HEK293 (cell line): Measurements from ENCODE around the gene SPEM2.

Experiments used
- CTCF ChIA-PET: fragments of 350-600 bp; formaldehyde crosslinking; extraction: SDS; loops from one replicate; lab custom pipeline; 2021; ENCODE audit warnings: antibody characterized with exemption; lab: Yijun Ruan, JAX
- POLR2A ChIA-PET: fragments of 300-600 bp; formaldehyde crosslinking; extraction: SDS; loops from one replicate; lab custom pipeline; 2020; ENCODE audit warnings: antibody characterized with exemption, inconsistent platforms; lab: Yijun Ruan, JAX
- H3K27ac ChIP-seq: fragments of 200-500 bp; sonication (Bioruptor generic); 2 replicates; pipeline ENCODE4 v1.5.1; 2014; ENCODE audit warnings: low read depth, low read length, control low read depth, inconsistent platforms; ENCODE audit errors: extremely low read depth
- H3K36me3 ChIP-seq, 2 experiments: fragments of 200-500 bp in 1 of 2; sonication (Bioruptor generic) in 1 of 2; 1 replicate in 1 of 2; 2 replicates in 1 of 2; pipeline ENCODE4 v1.5.1; 2014 to 2017; ENCODE audit warnings: inconsistent platforms in 2 of 2, low read length in 2 of 2; ENCODE audit not compliant: control insufficient read depth in 2 of 2, insufficient read depth in 1 of 2
- H3K4me1 ChIP-seq: fragments of 200-500 bp; sonication (Bioruptor generic); 2 replicates; pipeline ENCODE4 v1.5.1; 2014; ENCODE audit warnings: mild to moderate bottlenecking, low read length, inconsistent platforms; ENCODE audit not compliant: control insufficient read depth, insufficient read depth
- H3K4me3 ChIP-seq: 2 replicates; pipeline ENCODE4 v1.5.1; 2011; ENCODE audit warnings: low read depth, mild to moderate bottlenecking, control low read depth, low read length, moderate library complexity
- H3K9me3 ChIP-seq: fragments of 200-500 bp; sonication (Bioruptor generic); 2 replicates; pipeline ENCODE4 v1.5.1; 2014; ENCODE audit warnings: low read depth, low read length, inconsistent platforms; ENCODE audit not compliant: control insufficient read depth, insufficient read depth
- FEZF1 ChIP-seq: fragments of 450-650 bp; formaldehyde crosslinking; IDR thresholded peaks from 2 replicates; pipeline ENCODE4 v1.5.1; 2016; ENCODE audit warnings: missing biosample characterization, missing genetic modification characterization
- INSM2 ChIP-seq: fragments of 450-650 bp; formaldehyde crosslinking; IDR thresholded peaks from 2 replicates; pipeline ENCODE4 v1.5.1; 2016; ENCODE audit warnings: missing biosample characterization, missing genetic modification characterization
- KLF9 ChIP-seq: fragments of 450-650 bp; formaldehyde crosslinking; IDR thresholded peaks from 2 replicates; pipeline ENCODE4 v1.5.1; 2016; ENCODE audit warnings: missing biosample characterization, missing genetic modification characterization, low read depth
- MEIS1 ChIP-seq: sonication (generic); formaldehyde crosslinking; IDR thresholded peaks from 2 replicates; pipeline ENCODE4 v1.8.1; 2022; ENCODE audit warnings: missing genetic modification reagents, mild to moderate bottlenecking, borderline replicate concordance
- MYNN ChIP-seq: fragments of 450-650 bp; formaldehyde crosslinking; IDR thresholded peaks from 2 replicates; pipeline ENCODE4 v1.5.1; 2016; ENCODE audit warnings: missing biosample characterization, missing genetic modification characterization, borderline replicate concordance
- OSR2 ChIP-seq: fragments of 450-650 bp; formaldehyde crosslinking; IDR thresholded peaks from 2 replicates; pipeline ENCODE4 v1.5.1; 2016; ENCODE audit warnings: missing biosample characterization, missing genetic modification characterization
- OVOL3 ChIP-seq: fragments of 450-650 bp; formaldehyde crosslinking; IDR thresholded peaks from 2 replicates; pipeline ENCODE4 v1.5.1; 2016; ENCODE audit warnings: missing biosample characterization, missing genetic modification characterization
- RBAK ChIP-seq: fragments of 450-650 bp; formaldehyde crosslinking; IDR thresholded peaks from 2 replicates; pipeline ENCODE4 v1.5.1; 2016; ENCODE audit warnings: missing biosample characterization, missing genetic modification characterization
- SALL2 ChIP-seq: fragments of 450-650 bp; formaldehyde crosslinking; IDR thresholded peaks from 2 replicates; pipeline ENCODE4 v1.5.0; 2017; ENCODE audit warnings: missing biosample characterization, mild to moderate bottlenecking, missing genetic modification characterization, borderline replicate concordance
- SCRT1 ChIP-seq: fragments of 450-650 bp; formaldehyde crosslinking; IDR thresholded peaks from 2 replicates; pipeline ENCODE4 v1.5.1; 2016; ENCODE audit warnings: missing biosample characterization, missing genetic modification characterization, borderline replicate concordance
- SETDB1 ChIP-seq: IDR thresholded peaks from one replicate; pipeline ENCODE4 v1.6.1; 2017; ENCODE audit warnings: mild to moderate bottlenecking, low read length, moderate library complexity, mixed read lengths; ENCODE audit not compliant: insufficient read length
- YY1 ChIP-seq: fragments of 450-650 bp; formaldehyde crosslinking; IDR thresholded peaks from 2 replicates; pipeline ENCODE4 v1.5.1; 2018; ENCODE audit warnings: missing biosample characterization, missing genetic modification characterization
- ZBTB44 ChIP-seq: fragments of 450-650 bp; IDR thresholded peaks from 2 replicates; pipeline ENCODE4 v1.5.1; 2018; ENCODE audit warnings: missing biosample characterization, mild to moderate bottlenecking, missing genetic modification characterization
- ZBTB6 ChIP-seq: fragments of 450-650 bp; formaldehyde crosslinking; IDR thresholded peaks from 2 replicates; pipeline ENCODE4 v1.5.1; 2017; ENCODE audit warnings: missing biosample characterization, missing genetic modification characterization
- ZNF114 ChIP-seq: fragments of 450-650 bp; formaldehyde crosslinking; IDR thresholded peaks from 2 replicates; pipeline ENCODE4 v1.5.0; 2017; ENCODE audit warnings: missing biosample characterization, missing genetic modification characterization
- ZNF132 ChIP-seq: fragments of 450-650 bp; formaldehyde crosslinking; IDR thresholded peaks from 2 replicates; pipeline ENCODE4 v1.5.1; 2017; ENCODE audit warnings: missing biosample characterization, missing genetic modification characterization, borderline replicate concordance
- ZNF157 ChIP-seq: fragments of 450-650 bp; formaldehyde crosslinking; IDR thresholded peaks from 2 replicates; pipeline ENCODE4 v1.5.1; 2016; ENCODE audit warnings: missing biosample characterization, missing genetic modification characterization
- ZNF169 ChIP-seq: fragments of 450-650 bp; formaldehyde crosslinking; IDR thresholded peaks from 2 replicates; pipeline ENCODE4 v1.5.1; 2016; ENCODE audit warnings: missing biosample characterization, missing genetic modification characterization
- ZNF223 ChIP-seq: fragments of 450-650 bp; formaldehyde crosslinking; IDR thresholded peaks from 2 replicates; pipeline ENCODE4 v1.5.1; 2016; ENCODE audit warnings: missing biosample characterization, missing genetic modification characterization
- ZNF24 ChIP-seq: fragments of 450-650 bp; formaldehyde crosslinking; IDR thresholded peaks from 2 replicates; pipeline ENCODE4 v1.5.1; 2016; ENCODE audit warnings: missing biosample characterization, missing genetic modification characterization
- ZNF266 ChIP-seq: fragments of 450-650 bp; formaldehyde crosslinking; IDR thresholded peaks from 2 replicates; pipeline ENCODE4 v1.5.1; 2016; ENCODE audit warnings: missing biosample characterization, missing genetic modification characterization, low read depth
- ZNF311 ChIP-seq: fragments of 450-650 bp; formaldehyde crosslinking; IDR thresholded peaks from 2 replicates; pipeline ENCODE4 v1.5.1; 2017; ENCODE audit warnings: missing biosample characterization, missing genetic modification characterization, borderline replicate concordance
- ZNF335 ChIP-seq: fragments of 450-650 bp; formaldehyde crosslinking; conservative IDR thresholded peaks from 2 replicates; pipeline ENCODE4 v1.5.1; 2016; ENCODE audit warnings: missing biosample characterization, missing genetic modification characterization
- ZNF366 ChIP-seq: fragments of 450-650 bp; formaldehyde crosslinking; conservative IDR thresholded peaks from 2 replicates; pipeline ENCODE4 v1.5.1; 2016; ENCODE audit warnings: missing biosample characterization, missing genetic modification characterization
- ZNF514 ChIP-seq: fragments of 450-650 bp; formaldehyde crosslinking; IDR thresholded peaks from 2 replicates; pipeline ENCODE4 v1.5.1; 2016; ENCODE audit warnings: missing biosample characterization, missing genetic modification characterization
- ZNF76 ChIP-seq: fragments of 450-650 bp; formaldehyde crosslinking; IDR thresholded peaks from 2 replicates; pipeline ENCODE4; 2016; ENCODE audit warnings: low read depth, missing biosample characterization, missing genetic modification characterization, borderline replicate concordance
- ZNF837 ChIP-seq: fragments of 450-650 bp; formaldehyde crosslinking; IDR thresholded peaks from 2 replicates; pipeline ENCODE4 v1.5.1; 2016; ENCODE audit warnings: missing biosample characterization, missing genetic modification characterization
- TF ChIP-seq, protein P1 (sequence below): fragments of 450-650 bp; formaldehyde crosslinking; IDR thresholded peaks from 2 replicates; pipeline ENCODE4 v1.5.1; 2016; ENCODE audit warnings: missing biosample characterization, missing genetic modification characterization, low read depth
- TF ChIP-seq, protein P2 (sequence below): fragments of 450-650 bp; formaldehyde crosslinking; IDR thresholded peaks from 2 replicates; pipeline ENCODE4 v1.5.1; 2016; ENCODE audit warnings: missing biosample characterization, missing genetic modification characterization

SPEM2 gene

DNA sequence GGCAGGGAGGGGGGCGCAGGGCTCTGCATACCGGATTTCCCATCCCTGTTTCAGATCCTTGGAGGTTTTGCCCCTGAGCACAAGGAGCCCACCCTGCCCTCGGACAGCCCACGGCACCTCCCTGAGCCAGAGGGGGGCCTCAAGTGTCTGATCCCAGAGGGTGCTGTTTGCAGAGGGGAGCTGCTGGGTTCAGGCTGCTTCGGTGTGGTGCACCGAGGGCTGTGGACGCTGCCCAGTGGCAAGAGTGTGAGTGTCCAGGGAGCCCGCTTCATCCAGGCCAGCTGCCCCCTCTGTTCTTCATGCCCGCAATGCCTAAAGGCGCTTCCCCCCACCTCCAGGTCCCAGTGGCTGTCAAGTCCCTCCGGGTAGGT lies 42.1 kb upstream of the SPEM2 start:
- no peak overlapping the region for H3K4me3 ChIP-seq
- ChIA-PET POLR2A (interaction anchor here (1.1 kb wide), 2 partner anchors 15 to 21 kb away, joined by 3 to 4 read pairs; partner anchors contain the start of gene TMEM256), CTCF (no interaction called here)
- TF ChIP-seq ZBTB44 (tag by site-specific recombination) (no peak), FEZF1 (no peak), KLF9 (tag by site-specific recombination) (no peak), ZNF335 (tag by site-specific recombination) (no peak), ZNF24 (tag by site-specific recombination) (no peak), SCRT1 (tag by site-specific recombination) (no peak), ZNF366 (no peak), ZNF76 (tag by site-specific recombination) (no peak), ZNF157 (tag by site-specific recombination) (no peak), ZNF266 (no peak), SETDB1 (no peak), INSM2 (tag by site-specific recombination) (no peak), ZNF514 (no peak), MYNN (no peak), ZNF132 (tag by site-specific recombination) (no peak), OSR2 (tag by site-specific recombination) (no peak), ZNF837 (no peak), MEIS1 (no peak), ZNF169 (tag by site-specific recombination) (no peak)
- TF ChIP-seq, protein P1, sequence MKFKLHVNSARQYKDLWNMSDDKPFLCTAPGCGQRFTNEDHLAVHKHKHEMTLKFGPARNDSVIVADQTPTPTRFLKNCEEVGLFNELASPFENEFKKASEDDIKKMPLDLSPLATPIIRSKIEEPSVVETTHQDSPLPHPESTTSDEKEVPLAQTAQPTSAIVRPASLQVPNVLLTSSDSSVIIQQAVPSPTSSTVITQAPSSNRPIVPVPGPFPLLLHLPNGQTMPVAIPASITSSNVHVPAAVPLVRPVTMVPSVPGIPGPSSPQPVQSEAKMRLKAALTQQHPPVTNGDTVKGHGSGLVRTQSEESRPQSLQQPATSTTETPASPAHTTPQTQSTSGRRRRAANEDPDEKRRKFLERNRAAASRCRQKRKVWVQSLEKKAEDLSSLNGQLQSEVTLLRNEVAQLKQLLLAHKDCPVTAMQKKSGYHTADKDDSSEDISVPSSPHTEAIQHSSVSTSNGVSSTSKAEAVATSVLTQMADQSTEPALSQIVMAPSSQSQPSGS (tag by site-specific recombination) = no peak
- no peaks in the 10 kb centered on the region for H3K4me1 ChIP-seq
- H3K36me3 ChIP-seq = no peaks in the 10 kb centered on the region; a peak in 1 of 3 replicates
- no peak overlapping the region for H3K27ac ChIP-seq
- H3K9me3 ChIP-seq = no peaks in the 10 kb centered on the region

GRCh38 chr17:7383742-7384488 lies 41.5 kb upstream of the SPEM2 start:
- CTCF ChIA-PET = no interaction called here
- Histone ChIP-seq H3K9me3 (no peaks in the 10 kb centered on the region), H3K27ac (no peak overlapping the region), H3K36me3 (peaks cover 0 to 3% of the 10 kb centered on the region in 2 experiments; a peak in 2 of 3 replicates), H3K4me3 (no peak overlapping the region), H3K4me1 (no peaks in the 10 kb centered on the region)
- POLR2A ChIA-PET = interaction anchor here (1.1 to 1.3 kb wide), 2 partner anchors 14 to 20 kb away, joined by 3 read pairs; partner anchors contain the start of gene TMEM256
- no peak for TF ChIP-seq YY1 (tag by site-specific recombination)
- no peak for TF ChIP-seq ZNF311 (tag by site-specific recombination)
- no peak for TF ChIP-seq ZBTB6 (tag by site-specific recombination)
- no peak for TF ChIP-seq ZNF514
- TF ChIP-seq, protein P2, sequence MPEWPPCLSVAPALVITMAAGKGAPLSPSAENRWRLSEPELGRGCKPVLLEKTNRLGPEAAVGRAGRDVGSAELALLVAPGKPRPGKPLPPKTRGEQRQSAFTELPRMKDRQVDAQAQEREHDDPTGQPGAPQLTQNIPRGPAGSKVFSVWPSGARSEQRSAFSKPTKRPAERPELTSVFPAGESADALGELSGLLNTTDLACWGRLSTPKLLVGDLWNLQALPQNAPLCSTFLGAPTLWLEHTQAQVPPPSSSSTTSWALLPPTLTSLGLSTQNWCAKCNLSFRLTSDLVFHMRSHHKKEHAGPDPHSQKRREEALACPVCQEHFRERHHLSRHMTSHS (tag by site-specific recombination) = no peak
- no peak for TF ChIP-seq SALL2
- TF ChIP-seq ZNF223 (tag by site-specific recombination) = no peak
- no peak for TF ChIP-seq RBAK (tag by site-specific recombination)
- TF ChIP-seq ZNF366 = no peak
- TF ChIP-seq OVOL3 = no peak
- TF ChIP-seq ZNF114 (tag by site-specific recombination) = no peak
